GM19467 (cell line): Measurements from ENCODE around the gene C4orf50.

Source experiments
- ATAC-seq: cut with Tn5 transposase; IDR thresholded peaks from one replicate; pipeline ENCODE4 v1.9.1; 2021; ENCODE audit warnings: mild to moderate bottlenecking, moderate library complexity; ENCODE audit not compliant: unreplicated experiment

C4orf50 gene

DNA sequence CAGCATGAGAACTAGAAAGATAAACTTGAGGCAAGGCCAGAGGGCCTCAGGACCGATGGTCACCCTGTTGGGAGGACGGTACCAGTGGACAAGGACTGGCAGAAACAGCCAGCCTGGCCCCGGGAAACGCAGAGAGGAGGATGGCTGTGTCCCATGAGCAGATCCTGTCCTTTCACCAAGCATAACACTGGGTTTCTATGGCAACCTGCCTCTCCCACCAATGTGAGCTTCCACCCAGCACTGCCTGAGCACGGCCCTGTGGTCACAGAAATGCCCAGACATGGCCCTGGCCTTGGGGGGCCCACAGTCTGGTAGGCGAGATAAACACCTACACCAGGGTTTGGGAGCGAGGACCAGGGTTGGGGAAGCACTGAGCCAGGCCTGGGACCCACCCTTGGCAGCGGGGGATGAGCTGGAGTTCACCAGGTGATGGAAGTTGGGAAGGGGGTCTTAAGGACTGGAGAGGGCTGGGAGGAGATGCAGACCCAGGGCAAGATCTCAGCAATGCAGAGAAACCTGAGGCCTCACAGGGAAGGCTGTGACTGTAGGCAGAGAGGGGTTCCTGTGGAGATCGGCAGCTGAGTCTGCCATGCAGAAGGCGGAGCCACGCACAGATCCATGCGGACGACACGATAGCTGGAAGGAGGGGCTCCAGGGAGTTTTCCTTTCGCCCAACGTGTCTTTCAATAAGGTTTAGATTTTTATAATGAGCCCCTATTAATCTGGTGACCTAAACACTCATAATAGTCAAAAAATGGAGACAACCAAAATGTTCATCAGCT is 92.6 kb downstream of the C4orf50 start:
- ATAC-seq, result no peak

DNA sequence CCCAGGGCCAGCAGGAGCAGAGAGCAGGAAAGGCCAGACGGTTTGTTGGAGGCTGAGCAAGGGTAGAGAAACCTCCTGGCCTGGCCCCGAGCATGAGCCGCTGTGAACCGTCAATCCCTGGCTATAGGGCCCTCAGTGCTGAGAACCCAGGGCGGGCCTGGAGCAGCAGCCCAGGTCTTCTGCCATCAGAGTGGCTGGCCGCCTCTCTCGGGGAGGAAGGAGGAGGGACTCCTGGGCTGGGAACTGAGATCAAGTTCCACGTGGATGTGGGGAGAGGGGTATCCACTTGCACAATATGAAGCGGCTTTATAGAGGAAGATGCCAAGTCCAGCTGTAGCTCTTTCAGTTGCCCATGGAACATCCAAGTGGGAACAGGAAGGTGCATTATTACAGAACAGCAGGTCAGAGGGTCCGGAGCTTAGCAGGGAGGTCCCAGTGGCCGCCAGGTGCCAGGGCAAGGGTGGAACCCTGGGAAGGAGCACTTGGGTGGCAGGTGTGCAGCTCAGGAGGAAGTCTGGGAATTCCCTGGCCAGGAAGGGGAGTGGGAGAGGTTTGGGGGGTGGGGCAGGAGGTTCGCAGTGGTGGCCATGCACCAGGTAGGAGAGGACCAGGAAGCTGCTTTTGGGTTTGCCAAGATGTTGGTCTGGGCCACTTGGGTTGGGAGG is 93.6 kb downstream of the C4orf50 start:
- ATAC-seq, result no peak

DNA sequence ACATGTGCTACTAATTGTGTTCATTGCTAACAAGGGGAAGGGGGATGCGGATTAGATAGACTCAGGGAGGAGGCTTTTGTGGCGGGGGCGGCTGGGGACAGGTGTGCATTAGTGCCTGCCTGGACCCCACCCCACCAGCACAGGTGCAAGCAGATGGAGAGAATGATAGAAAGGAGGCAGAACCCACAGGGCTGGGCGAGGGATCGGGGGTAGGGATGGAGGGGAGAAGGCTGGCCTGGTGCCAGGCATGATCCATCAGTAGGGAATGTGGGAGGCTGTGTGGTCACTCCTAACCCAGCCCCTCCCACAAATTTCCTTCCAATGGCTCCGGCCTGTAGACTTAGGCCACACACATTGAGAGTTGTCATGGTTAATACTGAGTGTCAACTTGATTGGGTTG is 94.9 kb downstream of the C4orf50 start:
- no peak for ATAC-seq

DNA sequence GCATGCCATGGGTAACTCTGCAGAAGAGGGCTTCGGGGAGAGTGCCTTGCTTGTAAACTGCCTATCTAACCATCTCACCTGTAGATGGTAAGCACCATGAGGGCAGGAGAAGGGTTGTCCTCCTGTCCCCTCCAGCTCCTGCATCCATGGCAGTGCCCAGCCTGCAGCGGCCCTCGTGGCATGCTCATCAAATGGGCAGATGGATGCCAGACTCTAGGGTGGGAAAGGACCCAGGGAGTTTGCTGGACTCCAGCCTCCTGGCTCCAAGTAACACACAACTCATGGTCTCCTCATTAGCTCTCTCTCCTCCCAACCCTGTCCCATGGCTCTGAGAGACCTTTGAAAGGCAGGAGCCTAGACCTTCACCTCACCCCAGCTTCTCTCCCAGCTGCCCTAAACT is 95.7 kb downstream of the C4orf50 start:
- no peak for ATAC-seq

DNA sequence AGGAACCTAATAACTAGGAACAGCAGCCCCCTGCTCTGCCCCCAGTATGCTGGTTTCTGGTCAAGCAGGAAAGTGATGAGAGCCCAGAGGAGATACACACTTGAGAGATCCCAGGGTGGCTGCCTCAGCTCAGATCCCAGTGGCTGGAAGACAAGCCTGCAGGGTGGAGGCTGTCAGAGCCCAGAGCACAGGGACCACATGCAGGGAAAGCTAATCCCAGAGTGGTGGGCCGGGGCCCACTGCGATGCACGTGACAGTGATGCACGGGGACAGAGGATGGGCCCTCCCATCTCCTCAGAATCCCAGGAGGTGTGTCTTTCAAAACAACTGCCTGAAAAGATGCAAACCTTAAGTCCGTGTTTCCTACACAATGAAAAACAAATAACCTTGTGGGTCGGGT is 96.2 kb downstream of the C4orf50 start:
- no peak for ATAC-seq

DNA sequence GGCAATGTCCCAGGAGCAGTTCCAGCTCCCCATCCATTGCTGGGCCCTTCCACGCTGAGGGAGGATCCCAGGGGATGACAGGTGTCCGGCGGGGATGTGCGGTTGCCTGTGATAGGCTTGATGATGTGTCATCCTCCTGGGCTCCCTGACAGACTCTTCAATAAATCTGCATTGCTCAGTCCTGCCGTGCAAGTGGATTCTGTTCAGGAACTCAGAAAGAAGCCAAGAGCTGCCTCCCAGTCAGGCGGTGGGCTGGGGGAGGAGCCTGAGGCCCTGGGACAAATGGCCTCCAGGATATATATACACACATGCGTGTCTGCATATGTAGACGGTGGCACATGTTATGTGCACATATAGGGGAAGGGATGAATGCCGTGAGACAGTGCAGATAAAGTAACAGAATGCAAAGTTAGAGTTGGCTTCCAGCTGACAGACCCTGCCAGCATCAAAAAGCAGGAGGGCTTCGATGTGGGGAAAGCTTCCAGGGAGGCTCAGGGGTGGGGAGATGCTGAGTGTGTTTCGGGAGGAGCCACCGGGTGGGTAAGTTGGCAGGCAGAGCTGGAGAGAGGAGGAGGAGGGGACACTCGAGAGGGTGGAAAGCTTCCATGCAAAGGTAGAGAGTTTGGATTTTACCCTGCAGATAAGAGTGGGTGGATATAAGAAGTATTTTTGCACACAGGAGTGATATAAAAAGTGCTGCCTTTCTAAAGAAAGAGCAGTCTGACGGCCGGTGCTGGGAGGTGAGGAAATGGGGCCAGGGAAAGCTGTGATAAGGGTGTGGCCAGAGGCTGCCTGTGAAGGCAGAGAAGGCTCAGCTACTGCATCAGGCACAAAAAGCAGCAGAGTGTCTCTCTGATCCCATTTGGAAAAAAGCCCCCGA is 96.9 kb downstream of the C4orf50 start:
- ATAC-seq, result no peak

DNA sequence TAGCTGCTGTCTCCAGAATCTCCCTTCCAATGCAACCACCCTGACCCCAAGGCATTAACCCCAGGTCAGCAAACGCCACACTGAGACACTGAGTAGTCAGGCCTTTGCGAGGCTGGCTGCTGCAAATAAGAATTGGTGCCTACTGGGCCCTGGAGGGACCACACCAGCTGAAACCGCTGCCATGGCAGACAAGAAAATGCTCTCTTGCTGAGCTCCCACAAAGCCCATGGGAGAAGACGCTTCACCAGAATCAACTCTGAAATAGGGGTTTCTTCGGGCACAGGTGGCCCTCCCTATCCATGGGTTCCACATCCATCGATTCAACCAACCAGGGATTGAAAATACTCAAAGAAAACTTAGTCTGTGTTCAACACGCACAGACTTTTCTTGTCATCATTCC is 98.7 kb downstream of the C4orf50 start:
- ATAC-seq, result no peak

DNA sequence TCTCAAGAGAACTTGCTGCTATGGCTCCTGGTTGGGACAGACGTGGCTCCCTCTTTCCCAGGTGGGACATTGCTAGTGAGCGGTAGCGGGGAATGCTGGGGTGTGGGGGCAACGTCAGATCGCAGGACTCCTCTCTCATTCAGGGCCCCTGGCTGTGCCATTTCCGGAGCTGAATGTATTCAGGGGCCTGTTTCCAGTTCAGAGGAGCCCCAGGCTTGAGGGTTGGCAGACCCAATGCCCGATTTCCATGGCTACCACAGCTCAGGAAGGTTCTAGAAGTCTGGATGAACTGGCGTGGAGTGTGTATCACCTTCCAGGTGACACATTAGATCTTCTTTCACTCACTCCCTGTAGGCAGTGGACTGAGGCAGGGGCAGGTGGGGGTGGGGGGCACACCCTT is 99.2 kb downstream of the C4orf50 start:
- ATAC-seq, result no peak

DNA sequence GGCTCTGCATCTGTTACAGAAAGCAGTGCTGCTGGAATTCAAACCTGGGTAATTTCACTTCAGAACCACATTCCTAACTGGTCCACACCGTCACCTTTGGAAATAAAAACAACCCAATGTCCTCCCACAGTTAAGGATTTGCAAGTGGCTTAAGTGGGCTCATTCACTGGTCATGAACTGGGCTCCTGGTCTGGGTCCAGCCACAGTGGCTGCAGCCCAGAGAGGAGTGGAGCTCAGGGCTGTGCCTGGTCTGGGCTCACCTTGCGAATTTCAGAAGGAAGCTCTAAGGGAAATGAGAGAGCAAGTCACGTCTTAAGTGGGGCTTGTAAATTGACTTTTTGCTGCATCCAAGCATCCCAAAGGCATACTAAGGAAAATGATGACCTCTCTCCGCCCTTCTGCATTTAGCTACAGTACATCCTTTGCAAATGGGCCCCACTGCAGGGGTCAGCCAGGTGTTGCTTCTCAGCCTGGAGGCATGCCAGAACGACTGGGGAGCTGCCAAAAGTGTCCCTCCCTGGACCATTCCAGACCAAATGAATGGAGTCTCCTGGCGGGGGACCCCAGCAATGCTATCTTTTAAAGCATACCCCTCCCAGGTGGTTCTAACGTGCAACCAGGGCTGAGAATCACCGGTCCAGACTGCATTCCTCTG is 99.8 kb downstream of the C4orf50 start:
- no peak for ATAC-seq

DNA sequence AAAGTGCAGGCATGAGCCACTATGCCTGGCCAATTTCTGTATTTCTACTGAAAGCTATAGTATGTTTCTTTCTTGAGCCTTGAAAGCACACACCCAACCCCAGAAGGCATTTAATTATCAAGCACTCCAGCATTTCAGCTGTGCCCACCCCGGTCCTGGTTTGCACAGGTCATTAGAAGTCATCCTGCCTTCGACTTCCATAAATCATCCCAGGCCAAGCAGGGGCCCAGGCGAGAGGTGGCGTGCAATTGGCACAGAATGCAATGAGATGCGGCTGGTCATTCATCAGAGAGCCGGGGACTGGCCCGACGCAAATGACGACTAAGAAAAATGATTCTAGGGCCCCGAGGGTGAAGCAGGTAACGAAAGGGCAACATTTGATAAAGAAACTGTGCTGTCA is 100.6 kb downstream of the C4orf50 start:
- ATAC-seq, result no peak

DNA sequence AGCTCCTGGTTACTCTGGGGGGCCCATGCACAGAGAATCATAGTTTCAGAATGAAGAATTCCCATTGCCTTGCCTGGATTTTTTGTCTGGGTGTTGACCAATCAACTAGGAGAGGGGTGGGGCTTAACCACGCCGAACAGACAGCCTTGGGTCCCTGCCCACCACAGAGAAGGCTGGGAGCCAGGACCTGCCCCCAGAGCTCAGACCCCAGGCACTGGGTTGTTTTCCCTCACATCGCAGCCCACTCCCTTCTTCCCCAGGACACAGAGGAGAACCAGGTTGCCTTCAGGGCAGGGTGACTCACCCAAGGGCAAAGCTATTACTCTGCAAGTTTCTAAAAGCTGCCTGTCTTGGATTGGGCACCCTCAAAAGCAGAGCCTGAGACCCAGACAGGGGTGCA is 102.0 kb downstream of the C4orf50 start:
- no peak for ATAC-seq

DNA sequence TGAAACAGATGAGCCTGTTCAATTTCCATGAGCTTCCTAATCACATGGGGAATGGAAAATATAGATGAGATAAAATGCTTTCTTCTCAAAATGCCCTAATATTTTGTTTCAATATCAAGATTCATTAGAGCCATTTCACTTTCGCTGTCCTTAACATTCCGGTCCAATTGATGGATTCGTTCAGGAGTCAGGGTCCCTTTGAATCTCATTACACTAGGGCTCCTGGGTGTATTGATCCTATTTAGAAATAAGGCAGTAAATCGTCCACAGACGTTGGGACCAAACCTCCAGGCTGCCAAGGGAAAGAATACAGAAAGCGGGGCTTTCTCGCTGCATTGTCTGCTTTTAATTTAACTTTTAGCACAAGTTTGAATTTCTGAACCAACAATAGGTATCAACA is 104.8 kb downstream of the C4orf50 start:
- no peak for ATAC-seq

DNA sequence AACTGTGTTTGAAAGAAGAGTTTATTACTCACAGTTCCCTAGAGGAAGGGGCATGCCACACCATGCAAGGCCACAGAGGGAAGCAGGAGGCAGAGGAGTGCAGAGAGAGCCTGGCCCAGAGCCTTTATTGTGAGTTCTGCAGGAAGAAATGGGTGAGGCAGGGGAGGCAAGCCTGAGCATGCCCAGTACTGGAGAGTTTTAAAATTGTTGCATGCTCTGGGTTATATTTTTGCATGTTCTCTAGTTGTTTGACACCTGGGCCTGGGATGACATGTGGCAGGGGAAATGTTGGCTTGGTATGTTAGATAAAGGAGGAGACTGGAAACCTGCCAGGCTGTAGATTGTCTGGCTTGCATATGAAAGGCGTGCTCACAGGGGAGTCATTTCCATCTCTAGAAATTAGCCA is 105.6 kb downstream of the C4orf50 start:
- ATAC-seq, result no peak

DNA sequence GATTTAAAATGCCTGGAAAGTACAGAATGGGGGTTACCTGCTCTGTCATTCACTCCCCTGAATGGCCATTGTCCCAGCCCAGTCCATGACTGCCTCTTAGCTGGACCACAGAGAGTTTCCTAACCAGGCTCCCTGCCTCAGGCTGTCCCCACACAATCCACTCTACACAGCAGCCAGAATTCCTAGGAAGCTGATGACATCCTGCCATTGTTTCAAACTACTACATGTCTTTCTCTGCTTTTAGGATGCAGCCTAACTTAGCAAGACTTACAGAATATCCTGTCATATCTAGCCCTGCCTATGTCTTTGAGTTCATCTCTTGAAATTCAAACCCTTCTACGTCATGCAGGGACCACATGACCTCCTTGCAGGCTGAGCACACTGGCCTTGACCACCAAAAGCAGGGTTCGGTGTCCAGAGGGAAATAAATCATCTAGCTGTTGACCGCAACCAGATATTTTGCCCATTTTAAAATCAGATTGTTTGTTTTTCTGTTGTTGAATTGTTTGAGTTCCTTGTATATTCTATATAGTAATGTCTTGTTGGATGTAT is 109.3 kb downstream of the C4orf50 start:
- ATAC-seq, result no peak

DNA sequence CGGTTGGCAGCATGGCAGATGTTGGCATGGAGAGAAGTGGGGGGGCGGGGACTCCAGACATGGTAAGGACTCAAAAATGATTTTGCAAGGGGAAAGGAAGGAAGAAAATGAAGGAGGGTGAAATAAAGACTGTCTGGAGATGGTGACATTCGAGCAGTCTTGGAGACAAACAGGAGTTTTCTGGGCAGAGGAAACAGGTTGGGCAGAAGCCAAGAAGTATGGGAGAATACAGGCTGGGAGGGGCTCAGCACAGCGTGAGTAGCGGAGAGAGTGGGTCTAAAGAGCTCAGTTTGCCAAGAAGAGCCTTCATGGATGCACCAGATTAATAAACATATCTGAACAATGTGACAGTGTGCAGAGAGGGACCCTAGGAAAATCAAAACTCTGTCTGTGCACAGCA is 112.0 kb downstream of the C4orf50 start:
- ATAC-seq, result no peak

DNA sequence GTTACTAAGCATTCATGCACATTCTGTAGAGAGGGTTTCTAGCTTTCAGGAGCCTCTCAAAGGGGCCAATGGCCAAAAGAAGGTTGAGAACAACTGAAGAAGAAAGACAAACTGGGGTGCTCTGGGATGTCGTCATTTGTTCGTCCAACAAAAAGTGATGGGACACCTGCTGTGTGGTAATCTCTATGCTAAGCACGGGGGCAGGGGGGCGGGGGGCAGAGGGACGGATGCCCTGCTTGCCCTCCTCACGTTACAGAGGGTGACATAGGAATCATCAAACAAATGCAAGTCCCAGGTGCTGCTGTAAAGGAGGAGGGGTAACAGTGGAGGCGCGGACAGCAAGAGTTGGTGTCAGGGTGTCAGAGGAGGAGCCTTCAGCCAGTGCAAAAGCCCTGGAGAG is 112.5 kb downstream of the C4orf50 start:
- no peak for ATAC-seq

DNA sequence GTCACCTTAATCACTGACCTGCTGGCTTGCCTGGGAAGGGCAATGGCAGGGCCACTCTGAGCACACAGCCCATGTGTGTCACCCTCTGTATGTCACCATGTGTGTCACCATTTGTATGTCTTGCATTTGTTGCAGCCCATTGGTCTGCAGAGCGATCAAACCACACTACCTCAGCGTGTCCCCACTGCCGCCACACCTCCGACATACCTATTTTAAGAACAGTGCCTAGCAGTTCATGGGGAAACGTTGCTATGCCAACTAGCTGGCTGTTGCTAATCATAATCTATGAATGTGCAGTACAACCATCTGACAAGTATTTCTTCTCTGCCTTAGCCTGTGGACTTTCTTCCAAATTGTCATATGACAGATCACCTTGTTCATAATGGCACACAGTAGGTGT is 117.4 kb downstream of the C4orf50 start:
- no peak for ATAC-seq

DNA sequence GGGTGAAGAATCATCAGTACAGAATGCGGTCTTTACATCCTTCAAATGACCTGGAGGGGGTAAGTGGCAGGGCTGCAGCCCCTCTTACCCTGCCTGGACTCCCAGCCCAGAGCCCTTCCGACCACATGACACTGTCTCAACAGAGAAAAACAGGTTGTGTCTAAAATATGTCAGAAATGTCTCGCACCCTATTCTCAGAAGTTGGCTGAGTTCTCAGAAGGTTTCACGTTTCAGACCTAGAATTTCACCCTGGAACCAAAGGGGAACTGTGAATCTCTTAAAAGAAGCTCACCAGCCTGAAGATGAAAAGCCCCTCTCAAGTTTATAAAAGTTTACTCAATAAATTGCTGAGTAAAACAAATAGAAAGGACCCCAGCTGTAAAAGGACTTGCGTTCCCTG is 118.3 kb downstream of the C4orf50 start:
- ATAC-seq, result no peak

DNA sequence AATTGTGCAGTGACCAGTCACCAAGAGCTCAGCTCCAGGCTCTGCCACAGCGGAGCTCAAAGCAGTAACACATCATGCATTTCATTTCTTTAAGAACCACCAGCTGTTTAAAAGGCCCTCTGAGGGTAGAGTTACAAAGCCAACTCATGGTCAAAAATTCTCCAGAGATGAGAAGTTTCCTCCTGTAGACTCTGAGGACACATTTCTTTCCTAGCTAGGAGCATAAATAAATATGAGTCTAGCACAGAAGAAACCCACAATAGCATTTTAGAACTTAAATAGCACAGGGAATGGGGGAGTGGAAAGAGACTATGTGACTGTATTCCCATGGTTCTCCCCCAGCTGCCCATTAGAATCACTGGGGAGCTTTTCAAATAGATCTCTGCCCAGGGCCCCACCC is 118.8 kb downstream of the C4orf50 start:
- no peak for ATAC-seq

DNA sequence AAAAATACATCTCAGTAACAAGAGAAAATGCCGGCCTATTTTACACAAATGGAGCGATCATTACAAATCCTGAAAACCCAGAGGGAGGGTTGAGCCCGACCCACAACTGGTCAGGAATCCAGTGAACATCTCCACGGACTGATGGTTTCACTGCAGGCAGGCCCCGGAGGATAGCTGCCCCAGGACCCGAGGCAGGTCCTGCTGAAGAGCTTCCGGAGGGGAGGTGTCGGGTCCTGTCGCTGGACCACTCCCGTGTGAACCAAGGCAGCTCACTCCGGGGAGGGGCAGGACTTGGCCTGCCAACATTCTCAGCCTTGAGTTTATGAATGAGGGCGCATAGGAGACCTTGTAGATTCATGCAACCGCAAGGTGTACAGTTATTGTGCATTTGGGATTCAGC is 120.6 kb downstream of the C4orf50 start:
- no peak for ATAC-seq

DNA sequence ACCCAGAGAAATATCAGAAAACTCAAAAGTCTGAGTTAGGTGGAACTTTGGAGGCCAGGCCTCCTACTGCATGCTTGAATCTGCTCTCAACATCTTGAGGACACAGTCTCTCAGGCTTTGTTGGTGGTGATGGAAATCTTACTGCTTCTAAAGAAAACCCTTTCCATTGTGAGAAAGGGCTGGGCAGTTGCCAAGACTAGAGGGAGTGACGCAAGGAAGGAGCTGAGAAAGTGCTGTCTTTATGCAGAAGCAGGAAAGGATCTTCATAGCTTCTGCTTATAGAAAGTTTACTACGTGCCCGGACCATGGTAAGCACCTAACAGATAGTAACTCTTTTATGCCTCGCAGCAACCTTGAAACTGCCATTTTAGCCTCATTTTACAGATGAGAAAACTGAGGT is 122.9 kb downstream of the C4orf50 start:
- no peak for ATAC-seq
